NCI-H526 treated with DMSO at 0.1 percent for 48 hours (cell line): ENCODE measurements around the gene AKT3.

Experiments used
- DNase-seq: peaks from one replicate; lab custom pipeline; 2025; lab: John Stamatoyannopoulos, UW

AKT3 gene

GRCh38 chr1:243553090-243553489, 297.0 kb downstream of the AKT3 start:
- DNase-seq = no peak

GRCh38 chr1:243550276-243550675, 299.8 kb downstream of the AKT3 start:
- no peak for DNase-seq

DNA sequence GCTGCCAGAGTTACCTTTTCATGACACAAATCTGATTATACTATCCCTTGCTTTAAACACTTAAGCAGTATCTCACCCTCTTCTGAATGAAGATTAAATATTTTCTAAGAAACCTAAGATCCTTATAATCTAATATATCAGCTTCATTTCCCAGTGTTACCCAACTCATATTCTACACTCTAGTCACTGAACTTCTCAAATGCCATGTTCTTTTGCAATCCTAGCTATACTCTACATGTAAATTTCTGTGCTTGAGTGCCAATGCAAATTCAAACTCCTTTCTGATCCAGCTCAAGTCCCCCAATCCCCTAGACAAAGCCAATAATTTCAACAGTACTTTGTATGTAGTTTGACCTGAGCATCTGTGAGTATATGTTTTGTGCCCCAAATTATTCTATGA, 300.3 kb downstream of the AKT3 start:
- DNase-seq = no peak

DNA sequence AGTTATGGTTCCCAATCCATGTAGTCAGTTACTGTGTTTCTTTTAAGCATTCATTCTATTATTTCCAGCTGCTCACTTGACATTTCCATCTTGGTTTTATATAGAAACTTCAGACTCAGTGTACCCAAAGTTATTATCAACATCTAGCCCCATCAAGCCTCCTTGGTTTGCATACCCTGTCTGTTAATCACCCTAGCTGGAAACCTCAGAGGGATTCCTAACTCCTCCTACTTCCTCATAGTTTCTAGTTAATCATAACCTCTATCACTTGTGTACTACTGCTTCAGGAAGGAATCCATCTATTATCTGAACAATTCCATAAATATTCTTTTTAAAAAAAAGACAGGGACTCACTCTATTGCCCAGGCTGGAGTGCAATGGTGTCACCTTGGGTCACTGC, 300.9 kb downstream of the AKT3 start:
- DNase-seq = no peak

DNA sequence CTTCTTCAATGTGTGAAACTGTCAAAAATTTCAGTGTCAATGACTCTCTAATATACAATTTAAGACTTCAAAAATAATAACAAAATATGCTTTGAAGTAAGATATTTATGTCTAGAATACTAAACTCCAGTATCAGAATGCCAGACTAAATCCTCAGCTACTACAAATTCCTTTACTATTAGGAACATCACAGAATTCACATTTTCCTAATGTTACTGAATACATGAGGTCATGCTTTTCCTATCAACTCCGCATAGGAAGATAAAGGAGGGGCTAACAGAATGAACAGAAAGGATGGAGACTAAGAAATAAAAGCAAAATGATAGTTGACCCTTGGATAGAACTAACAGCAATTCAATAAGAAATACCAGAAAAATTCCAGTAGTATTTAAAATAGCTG, 301.5 kb downstream of the AKT3 start:
- no peak for DNase-seq

DNA sequence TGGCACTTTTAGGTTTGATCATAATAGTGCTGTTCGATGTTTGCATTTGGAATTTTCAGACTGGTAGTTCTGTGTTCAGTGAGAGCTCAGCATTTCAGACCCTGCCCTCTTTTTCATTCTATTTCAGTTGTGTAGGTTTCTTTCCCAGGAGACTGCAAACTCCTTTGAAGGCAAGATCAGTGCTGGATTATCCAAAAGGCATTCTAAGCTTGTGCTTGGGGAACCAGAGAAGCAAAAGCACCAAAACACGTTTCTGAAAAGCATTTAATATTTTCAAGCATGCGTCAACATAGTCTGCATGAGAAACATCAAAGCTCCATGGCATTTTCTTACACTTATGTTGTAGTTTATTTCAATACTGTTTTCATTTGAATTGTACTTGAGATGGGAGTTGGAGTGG, 302.2 kb downstream of the AKT3 start:
- DNase-seq = no peak

- DNase-seq = no peak
Observed at GRCh38 chr1:243546457-243546856, 303.6 kb downstream of the AKT3 start.

DNA sequence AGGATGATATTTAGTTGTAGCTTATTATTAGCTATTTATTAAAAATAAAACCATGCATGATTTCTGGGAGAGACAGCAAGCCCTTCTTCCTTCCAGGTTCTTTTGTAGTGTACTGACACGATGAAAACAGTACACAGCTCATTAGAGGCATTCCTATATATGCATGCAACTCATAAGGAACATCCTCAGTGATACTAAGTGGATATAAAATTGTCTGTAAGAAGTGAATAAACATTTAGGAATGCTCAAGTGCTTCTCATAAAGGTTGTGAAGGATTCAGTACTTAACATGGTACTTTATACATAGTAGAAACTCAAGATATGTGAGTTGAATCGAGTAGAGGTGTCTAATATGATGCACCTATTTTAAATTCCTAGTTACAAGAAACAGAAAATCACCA, 306.5 kb downstream of the AKT3 start:
- no peak for DNase-seq

DNA sequence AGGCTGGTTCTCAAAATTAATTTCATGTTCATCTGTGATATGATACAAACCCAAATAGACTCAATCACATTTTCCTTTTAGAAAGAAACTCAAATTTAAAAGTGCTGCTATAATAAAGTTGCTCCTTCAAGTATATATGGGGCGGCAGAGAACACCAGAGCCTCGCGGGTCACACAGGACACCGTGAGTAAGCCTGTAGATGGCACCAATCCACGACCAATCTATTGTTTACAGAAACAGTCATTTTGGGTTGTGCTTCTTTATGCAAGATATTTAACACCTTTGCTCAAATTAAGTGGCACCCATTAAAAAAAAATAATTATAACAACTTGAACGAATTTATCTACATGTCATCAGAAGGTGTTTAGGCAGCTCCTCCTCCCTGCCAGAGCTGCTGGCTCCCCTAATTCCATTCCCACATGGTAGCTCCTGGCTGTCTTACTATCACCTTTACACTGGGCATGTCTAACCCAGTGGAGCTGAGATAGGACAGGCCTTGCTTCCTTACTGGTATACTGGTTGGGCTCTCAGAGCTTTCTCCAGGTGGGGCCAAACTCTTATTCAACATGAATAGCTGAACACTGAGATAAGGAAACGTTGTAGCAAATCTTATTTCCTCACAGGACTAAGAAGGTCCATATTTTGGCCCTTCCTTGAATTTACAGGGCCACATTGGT, 307.2 kb downstream of the AKT3 start:
- DNase-seq = no peak

GRCh38 chr1:243539636-243540035, 310.4 kb downstream of the AKT3 start:
- no peak for DNase-seq

- DNase-seq = no peak
Observed at GRCh38 chr1:243535014-243535413, 315.0 kb downstream of the AKT3 start.

GRCh38 chr1:243529512-243529911, 320.5 kb downstream of the AKT3 start:
- no peak for DNase-seq

GRCh38 chr1:243528459-243529121, 321.5 kb downstream of the AKT3 start:
- DNase-seq = no peak

DNA sequence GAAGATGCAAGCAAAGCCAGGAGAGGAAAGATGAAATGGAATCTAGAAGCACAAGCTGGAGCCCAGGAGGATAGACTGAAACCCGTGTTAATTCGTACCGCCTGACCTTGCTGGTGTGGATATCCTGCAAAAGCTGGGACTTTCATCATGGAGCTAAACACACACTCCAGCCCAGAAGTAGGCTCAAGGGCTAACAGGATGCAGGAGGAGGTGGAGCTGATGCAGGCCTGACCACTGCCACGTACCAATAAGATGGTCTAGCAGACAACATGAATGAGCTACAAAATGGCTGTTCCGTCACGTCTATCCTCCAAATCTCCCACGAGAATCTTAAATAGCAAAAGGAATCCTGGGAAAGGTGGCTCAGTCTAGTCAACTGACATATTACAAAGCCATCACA, 323.9 kb downstream of the AKT3 start:
- DNase-seq = no peak

- DNase-seq = no peak
Observed at GRCh38 chr1:243525085-243525487, 325.0 kb downstream of the AKT3 start.

GRCh38 chr1:243523766-243524165, 326.3 kb downstream of the AKT3 start:
- no peak for DNase-seq

DNA sequence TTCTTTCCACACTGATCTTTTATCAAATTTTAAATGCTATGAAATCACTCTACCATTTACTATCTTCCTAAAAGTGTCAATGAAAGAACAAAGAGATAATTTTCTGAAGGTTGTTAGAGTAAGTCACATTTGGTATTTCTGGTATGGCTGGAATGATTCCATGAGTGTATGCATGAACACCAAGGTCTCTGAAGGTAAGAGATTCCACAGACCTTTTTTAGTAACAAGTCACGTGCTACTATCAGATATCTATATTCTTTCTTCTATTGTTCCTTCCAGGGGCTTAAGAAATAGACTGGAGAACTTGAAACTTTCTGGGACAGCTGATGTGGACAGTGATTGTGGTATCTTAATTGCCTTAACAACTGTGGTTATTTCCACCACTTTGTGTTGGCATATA, 329.2 kb downstream of the AKT3 start:
- DNase-seq = no peak

DNA sequence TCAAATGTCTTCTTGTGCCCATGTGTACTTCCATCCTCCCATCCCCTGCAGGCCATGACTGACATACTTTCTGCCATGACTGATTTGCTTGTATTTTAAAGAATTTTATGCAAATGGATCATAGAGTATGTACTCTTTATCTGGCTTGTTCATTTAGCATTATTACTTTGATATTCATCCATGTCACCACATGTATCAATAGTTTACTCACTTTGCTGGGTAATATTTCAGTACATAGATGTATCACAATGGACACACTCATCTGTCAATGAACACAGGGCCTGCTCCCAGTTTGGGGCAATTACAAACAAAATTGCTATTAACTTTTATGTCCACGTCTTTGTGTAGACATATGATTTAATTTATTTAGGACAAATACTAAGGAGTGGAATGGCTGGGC, 335.1 kb downstream of the AKT3 start:
- no peak for DNase-seq

DNA sequence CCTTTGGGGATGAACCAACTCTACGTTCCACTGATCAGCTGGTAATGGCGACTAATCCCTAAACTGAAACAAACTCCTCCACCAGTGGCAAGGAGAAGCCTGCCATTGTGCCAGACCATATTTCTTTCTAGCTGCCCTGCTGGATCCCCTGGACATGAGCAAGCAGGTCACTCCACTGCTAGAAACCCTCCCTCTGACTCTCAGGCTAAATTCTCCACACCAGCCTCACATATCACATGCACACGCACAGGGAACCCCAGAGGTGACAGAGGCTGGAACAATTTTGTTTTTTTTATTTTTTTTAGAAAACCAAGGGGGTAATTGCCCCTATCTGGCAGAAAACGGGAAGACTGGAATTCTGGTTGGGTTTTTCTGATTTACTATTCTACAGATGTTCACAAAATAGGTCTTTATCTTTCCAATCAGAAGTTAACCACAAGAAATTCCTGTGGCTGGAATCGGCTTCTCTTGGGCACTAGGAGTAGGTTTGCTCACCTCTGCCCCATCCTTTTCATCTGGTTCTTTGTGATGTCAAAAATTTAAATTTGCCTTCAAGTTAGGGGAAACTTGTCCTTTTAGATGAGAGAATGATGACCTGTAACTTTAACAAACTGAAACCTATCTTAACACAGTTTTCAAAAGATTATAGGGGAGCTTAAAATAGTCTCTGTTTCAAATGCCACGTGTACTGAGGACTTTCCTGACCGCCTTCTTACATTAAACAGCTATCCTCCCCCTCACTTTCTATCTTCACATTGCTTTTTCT, 336.1 kb downstream of the AKT3 start:
- no peak for DNase-seq

DNA sequence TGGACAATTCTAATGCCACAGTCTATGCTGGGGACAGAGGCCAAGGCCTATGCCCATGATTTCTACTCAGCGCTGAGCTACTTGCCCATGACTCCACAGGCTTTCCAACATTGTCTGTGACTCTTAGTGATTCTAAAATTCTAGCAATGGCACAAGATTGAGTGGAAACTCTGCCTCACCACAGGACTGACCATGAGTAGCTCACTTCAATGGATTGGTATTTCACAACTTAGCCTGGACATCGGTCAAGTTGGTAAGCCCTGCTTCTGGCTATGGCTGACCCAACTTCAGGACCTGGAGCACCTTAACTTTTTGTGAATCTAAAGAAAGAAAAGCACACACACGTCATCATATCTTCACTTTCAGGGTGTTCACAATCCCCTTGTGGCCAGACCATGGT, 339.1 kb downstream of the AKT3 start:
- DNase-seq = no peak

GRCh38 chr1:243508943-243509342, 341.1 kb downstream of the AKT3 start:
- no peak for DNase-seq

GRCh38 chr1:243508303-243508713, 341.7 kb downstream of the AKT3 start:
- no peak for DNase-seq

- no peak for DNase-seq
Observed at GRCh38 chr1:243507672-243508302, 342.3 kb downstream of the AKT3 start.
